Upper lobe of right lung (tissue), 1 donor: Measurements from ENCODE around the gene LPAR1. TPM values are rescaled to one million over a fixed set of nuclear protein-coding genes. Genes with fewer than 3 reads are reported as not detected.

ENCODE experiments used
- ATAC-seq: fragments of 200-7000 bp; cut with Tn5 transposase; one replicate; pipeline ENCODE4 v1.9.1; 2020; ENCODE audit warnings: mild to moderate bottlenecking, moderate library complexity
- DNase-seq: peaks from one replicate; pipeline ENCODE4 v3.0.0-alpha.2; 2020
- H3K27ac ChIP-seq: fragments of 200-600 bp; one replicate; pipeline ENCODE4 v1.8.0; 2022
- H3K27me3 ChIP-seq: fragments of 200-600 bp; one replicate; pipeline ENCODE4 v1.8.0; 2022; ENCODE audit warnings: mild to moderate bottlenecking
- H3K36me3 ChIP-seq: fragments of 200-600 bp; one replicate; pipeline ENCODE4 v1.8.0; 2022
- H3K4me1 ChIP-seq: fragments of 200-600 bp; one replicate; pipeline ENCODE4 v1.8.0; 2022
- H3K4me3 ChIP-seq: fragments of 200-600 bp; one replicate; pipeline ENCODE4 v1.8.0; 2022; ENCODE audit warnings: mild to moderate bottlenecking
- H3K9me3 ChIP-seq: fragments of 200-600 bp; one replicate; pipeline ENCODE4 v1.8.0; 2022
- intact Hi-C: fragments of 100-400 bp; cut with DNase I; formaldehyde crosslinking; loops from one replicate; pipeline ENCODE4 v1.11.0; 2022
- total RNA-seq: library from RNA; stranded (reverse); fragmentation: NEBNext Ultra II Directional; extraction: Animal tissue kit (Norgen Biotek cat#: 25700); gene quantifications from one replicate; pipeline ENCODE4 v1.2.1, GENCODE V29; 2021
- TF ChIP-seq, protein P1 (sequence below): fragments of 200-600 bp; IDR thresholded peaks from one replicate; pipeline ENCODE4 v1.8.0; 2022; ENCODE audit warnings: antibody characterized with exemption
- donor health status: DM: no; HTN: yes; CAD: no; lungs with severe emphysema.

LPAR1 gene
- total RNA-seq, 1 donor from 2014 or later: 18.2 TPM

DNA sequence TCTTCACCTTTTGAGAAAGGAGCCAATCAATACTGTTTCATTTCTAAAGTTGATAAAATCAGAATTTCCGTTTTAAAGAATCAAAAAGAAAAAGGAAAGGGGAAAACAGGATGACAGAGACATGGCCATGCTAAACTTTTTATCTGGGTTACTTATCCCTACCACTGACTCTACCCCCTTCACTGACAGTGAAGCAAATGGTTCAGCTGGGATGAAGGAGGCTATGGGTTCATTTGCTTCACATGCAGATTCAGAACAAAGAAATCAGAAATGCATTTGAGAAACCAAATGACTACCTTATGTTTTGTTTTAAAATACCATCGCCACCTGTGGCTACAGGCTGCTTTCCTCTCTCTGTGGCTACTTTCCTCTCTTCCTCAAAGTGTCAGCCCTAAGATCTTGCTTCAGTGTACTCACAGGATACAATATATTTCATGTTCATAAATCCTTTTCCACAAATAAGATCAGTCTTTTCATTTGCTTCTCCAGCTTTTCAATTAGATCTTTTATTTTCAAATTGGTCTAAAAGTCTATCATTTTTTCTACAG is 53.3 kb downstream of the LPAR1 start:
- Histone ChIP-seq H3K9me3 (no peaks in the 10 kb centered on the region), H3K27ac (no peak overlapping the region), H3K4me1 (no peaks in the 10 kb centered on the region), H3K36me3 (no peaks in the 10 kb centered on the region), H3K27me3 (no peaks in the 10 kb centered on the region), H3K4me3 (no peak overlapping the region)
- DNase-seq: no peak
- intact Hi-C loops: no loop called here
- TF ChIP-seq, protein P1, sequence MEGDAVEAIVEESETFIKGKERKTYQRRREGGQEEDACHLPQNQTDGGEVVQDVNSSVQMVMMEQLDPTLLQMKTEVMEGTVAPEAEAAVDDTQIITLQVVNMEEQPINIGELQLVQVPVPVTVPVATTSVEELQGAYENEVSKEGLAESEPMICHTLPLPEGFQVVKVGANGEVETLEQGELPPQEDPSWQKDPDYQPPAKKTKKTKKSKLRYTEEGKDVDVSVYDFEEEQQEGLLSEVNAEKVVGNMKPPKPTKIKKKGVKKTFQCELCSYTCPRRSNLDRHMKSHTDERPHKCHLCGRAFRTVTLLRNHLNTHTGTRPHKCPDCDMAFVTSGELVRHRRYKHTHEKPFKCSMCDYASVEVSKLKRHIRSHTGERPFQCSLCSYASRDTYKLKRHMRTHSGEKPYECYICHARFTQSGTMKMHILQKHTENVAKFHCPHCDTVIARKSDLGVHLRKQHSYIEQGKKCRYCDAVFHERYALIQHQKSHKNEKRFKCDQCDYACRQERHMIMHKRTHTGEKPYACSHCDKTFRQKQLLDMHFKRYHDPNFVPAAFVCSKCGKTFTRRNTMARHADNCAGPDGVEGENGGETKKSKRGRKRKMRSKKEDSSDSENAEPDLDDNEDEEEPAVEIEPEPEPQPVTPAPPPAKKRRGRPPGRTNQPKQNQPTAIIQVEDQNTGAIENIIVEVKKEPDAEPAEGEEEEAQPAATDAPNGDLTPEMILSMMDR: no peak
- no peak for ATAC-seq

DNA sequence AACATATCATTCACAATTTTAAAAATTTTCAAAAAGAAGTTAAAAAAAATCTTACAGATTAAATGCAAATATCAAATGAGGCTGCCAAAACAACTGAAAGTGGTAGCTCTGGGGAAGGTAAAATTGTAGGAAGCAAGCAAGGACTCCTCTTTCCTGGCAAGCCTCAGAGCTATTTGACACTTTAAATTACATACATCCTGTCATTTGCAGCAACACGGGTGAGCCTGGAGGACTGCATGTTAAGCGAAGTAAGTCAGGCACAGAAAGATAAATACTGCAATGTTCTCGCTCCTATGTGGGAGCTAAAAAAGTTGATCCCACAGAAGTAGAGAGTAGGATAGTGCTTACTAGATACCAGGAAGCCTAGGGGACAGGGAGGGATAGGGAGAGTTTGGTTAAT is 58.0 kb downstream of the LPAR1 start:
- no peak overlapping the region for H3K4me3 ChIP-seq
- peaks cover 8% of the 10 kb centered on the region for H3K4me1 ChIP-seq
- H3K27ac ChIP-seq: no peak overlapping the region
- no peaks in the 10 kb centered on the region for H3K9me3 ChIP-seq
- no peak for DNase-seq
- no peaks in the 10 kb centered on the region for H3K27me3 ChIP-seq
- ATAC-seq: no peak
- TF ChIP-seq, protein P1: no peak
- intact Hi-C loops: no loop called here
- H3K36me3 ChIP-seq: no peaks in the 10 kb centered on the region

DNA sequence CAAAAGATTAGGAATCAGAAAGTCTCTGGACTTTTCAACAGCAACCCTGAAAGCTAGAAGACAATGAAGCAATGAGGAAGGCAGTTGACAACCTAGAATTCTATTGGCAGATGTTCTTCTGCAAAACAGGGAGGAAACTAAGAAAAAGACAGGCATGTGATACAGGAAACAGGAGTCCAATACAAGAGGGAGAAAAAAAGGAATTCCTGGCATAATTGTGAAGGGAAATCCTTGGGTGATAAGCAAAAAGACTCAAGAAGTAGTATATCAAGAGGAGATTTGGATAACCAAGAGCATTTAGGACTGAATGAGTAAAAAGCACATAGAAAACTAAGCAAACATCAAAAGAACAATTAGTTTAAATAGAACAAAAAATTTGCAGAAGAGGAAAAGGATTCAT is 58.6 kb downstream of the LPAR1 start:
- TF ChIP-seq, protein P1: no peak
- no peaks in the 10 kb centered on the region for H3K9me3 ChIP-seq
- no peaks in the 10 kb centered on the region for H3K27me3 ChIP-seq
- intact Hi-C loops: no loop called here
- no peak overlapping the region for H3K4me3 ChIP-seq
- H3K4me1 ChIP-seq: peaks cover 8% of the 10 kb centered on the region
- DNase-seq (no peak), ATAC-seq (no peak)
- no peaks in the 10 kb centered on the region for H3K36me3 ChIP-seq
- H3K27ac ChIP-seq: no peak overlapping the region

- H3K36me3 ChIP-seq: no peaks in the 10 kb centered on the region
- ATAC-seq: no peak
- TF ChIP-seq, protein P1: no peak
These were observed 59.8 kb downstream of the LPAR1 start for GRCh38 chr9:110978516-110978915.

DNA sequence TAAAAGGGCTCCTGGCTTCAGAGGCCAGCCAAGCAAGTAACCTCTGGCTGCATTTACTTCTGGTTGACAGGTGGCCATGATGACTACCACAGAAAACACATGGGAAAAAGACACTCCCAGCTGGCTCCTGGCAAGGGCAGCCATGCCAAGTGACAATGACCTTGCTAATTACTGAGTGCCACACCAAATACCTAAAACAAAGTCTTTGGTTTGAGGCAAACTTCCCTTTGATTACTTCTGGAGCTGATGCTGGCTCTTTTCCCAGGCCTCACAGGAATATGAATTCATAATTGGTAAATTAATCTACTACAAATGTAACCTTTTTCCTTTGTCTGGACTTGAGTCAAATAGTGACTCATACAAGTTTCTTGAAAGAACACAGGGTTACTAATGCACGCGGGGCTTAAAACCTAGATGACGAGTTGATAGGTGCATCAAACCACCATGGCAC is 61.0 kb downstream of the LPAR1 start:
- H3K9me3 ChIP-seq: no peaks in the 10 kb centered on the region
- H3K27me3 ChIP-seq: no peaks in the 10 kb centered on the region
- H3K36me3 ChIP-seq: no peaks in the 10 kb centered on the region
- no peak overlapping the region for H3K27ac ChIP-seq
- TF ChIP-seq, protein P1: no peak
- H3K4me3 ChIP-seq: no peak overlapping the region
- intact Hi-C loops: no loop called here
- ATAC-seq (no peak), DNase-seq (no peak)
- peaks cover 8% of the 10 kb centered on the region for H3K4me1 ChIP-seq

More at GRCh38 chr9:110978516-110978915, 59.8 kb downstream of the LPAR1 start:
- H3K27ac ChIP-seq: no peak overlapping the region
- no peak overlapping the region for H3K4me3 ChIP-seq
- H3K27me3 ChIP-seq: no peaks in the 10 kb centered on the region
- peaks cover 8% of the 10 kb centered on the region for H3K4me1 ChIP-seq
- no peaks in the 10 kb centered on the region for H3K9me3 ChIP-seq
- DNase-seq: no peak
- intact Hi-C loops: no loop called here

- ATAC-seq: peak; percentile 32
- Histone ChIP-seq H3K9me3 (no peaks in the 10 kb centered on the region), H3K4me1 (peaks cover 8% of the 10 kb centered on the region), H3K27me3 (no peaks in the 10 kb centered on the region), H3K27ac (no peak overlapping the region), H3K4me3 (no peak overlapping the region), H3K36me3 (no peaks in the 10 kb centered on the region)
- DNase-seq: no peak
- TF ChIP-seq, protein P1: no peak
- intact Hi-C loops: no loop called here
These were observed 62.3 kb downstream of the LPAR1 start for GRCh38 chr9:110975969-110976368.
